GM19438 (cell line): ENCODE results near the gene BPIFB4.

Experiments used
- ATAC-seq: cut with Tn5 transposase; IDR thresholded peaks from one replicate; pipeline ENCODE4 v1.9.1; 2021; ENCODE audit warnings: low read depth; ENCODE audit not compliant: unreplicated experiment

Gene BPIFB4

GRCh38 chr20:33059741-33060390 is 19.6 kb upstream of the BPIFB4 start:
- no peak for ATAC-seq

GRCh38 chr20:33061658-33062028 is 17.8 kb upstream of the BPIFB4 start:
- no peak for ATAC-seq

- ATAC-seq: no peak
Observed at GRCh38 chr20:33062105-33062824, 17.2 kb upstream of the BPIFB4 start.

- no peak for ATAC-seq
Observed at GRCh38 chr20:33062825-33063149, 16.7 kb upstream of the BPIFB4 start.

- no peak for ATAC-seq
Observed at GRCh38 chr20:33063271-33063670, 16.2 kb upstream of the BPIFB4 start.

- no peak for ATAC-seq
Observed at GRCh38 chr20:33064572-33065287, 14.7 kb upstream of the BPIFB4 start.

- ATAC-seq: no peak
Observed at GRCh38 chr20:33065785-33066184, 13.7 kb upstream of the BPIFB4 start.

- ATAC-seq: no peak
Observed at GRCh38 chr20:33067806-33068205, 11.6 kb upstream of the BPIFB4 start.

GRCh38 chr20:33068251-33068939 is 11.0 kb upstream of the BPIFB4 start:
- no peak for ATAC-seq

- ATAC-seq: no peak
Observed at GRCh38 chr20:33069673-33070072, 9.8 kb upstream of the BPIFB4 start.

DNA sequence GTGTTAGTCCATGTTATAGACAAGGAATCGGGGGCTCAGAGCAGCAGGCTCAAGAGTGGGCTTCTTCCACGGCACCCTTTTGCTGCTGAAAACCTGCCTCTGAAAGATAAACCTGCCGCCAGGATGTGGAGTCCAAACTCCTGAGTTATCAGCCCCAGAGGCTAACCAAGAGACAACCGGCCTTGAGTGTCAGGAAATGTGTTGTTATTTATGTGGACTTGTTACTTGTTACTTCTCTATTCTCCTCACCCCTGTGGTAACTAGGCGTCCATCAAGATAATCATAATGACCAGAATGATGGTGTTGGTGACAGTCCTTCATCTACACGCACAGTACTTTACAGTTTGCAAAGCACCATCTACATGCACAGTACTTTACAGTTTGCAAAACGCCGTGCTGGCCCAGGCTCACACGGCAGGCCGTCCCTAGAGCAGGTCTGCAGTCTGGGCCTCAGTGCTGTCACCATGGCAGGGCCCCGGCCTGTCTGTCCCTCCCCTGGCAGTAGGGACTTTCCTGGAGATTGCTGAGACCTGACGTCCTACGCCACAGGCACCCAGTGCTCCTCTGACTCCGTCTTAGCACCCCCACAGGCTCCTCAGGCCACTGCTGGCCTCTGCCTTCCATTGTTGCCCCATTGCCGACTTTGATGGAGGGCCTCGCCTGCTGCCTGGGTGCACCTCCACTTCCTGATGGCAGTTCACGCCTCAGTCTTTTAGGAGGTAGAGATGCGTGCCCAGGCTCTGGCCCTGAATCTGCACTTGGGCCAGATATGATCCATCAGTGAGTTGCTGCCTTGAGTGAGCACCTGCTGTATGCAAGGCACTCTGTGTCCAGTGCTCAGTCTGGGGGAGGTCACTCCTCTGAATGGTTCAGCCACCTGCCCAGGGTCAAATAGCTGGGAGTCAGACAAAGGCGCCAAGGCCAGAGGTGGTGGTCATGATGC is 9.1 kb upstream of the BPIFB4 start:
- ATAC-seq: no peak

DNA sequence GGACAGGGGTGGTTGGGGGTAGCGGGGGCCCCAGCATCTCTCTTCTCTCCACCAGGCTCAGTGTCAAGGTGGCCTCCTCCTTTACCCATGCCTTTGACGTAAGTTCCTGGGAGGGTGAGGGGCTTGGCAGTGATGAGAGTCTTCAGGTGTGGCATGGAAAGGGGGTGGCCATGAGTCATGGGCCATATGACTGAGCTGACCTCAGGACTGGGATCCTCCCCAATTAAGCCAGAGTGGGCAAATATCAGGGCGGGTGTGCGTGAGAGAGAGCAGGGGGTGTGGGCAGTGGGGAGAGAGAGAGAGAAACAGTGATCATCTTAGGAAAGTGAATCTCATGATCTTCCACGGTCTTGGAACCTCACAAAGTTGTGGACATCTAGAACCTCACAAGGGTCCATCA is 8.2 kb upstream of the BPIFB4 start:
- ATAC-seq: no peak

GRCh38 chr20:33072362-33072761 is 7.1 kb upstream of the BPIFB4 start:
- no peak for ATAC-seq

DNA sequence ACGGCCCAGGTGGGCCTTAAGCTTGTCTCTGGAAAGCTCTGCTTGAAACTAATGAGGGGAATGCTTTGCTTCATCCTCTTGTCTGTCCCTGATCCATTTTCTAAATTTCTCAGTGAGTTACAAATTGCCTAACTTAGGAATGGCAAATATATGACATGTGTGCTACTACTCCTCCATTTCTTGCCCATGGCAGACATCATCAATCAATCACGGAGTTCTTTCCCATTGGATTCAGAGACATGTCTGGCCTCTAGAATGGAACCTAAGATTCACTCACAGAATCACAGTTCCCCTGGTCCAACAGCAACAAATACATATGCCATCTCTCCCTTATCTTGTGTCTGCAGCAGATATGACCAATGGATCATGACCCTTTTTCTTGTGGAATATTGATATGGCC is 6.6 kb upstream of the BPIFB4 start:
- ATAC-seq: no peak

GRCh38 chr20:33074675-33075074 is 4.8 kb upstream of the BPIFB4 start:
- no peak for ATAC-seq

GRCh38 chr20:33075281-33075680 is 4.2 kb upstream of the BPIFB4 start:
- ATAC-seq: no peak

DNA sequence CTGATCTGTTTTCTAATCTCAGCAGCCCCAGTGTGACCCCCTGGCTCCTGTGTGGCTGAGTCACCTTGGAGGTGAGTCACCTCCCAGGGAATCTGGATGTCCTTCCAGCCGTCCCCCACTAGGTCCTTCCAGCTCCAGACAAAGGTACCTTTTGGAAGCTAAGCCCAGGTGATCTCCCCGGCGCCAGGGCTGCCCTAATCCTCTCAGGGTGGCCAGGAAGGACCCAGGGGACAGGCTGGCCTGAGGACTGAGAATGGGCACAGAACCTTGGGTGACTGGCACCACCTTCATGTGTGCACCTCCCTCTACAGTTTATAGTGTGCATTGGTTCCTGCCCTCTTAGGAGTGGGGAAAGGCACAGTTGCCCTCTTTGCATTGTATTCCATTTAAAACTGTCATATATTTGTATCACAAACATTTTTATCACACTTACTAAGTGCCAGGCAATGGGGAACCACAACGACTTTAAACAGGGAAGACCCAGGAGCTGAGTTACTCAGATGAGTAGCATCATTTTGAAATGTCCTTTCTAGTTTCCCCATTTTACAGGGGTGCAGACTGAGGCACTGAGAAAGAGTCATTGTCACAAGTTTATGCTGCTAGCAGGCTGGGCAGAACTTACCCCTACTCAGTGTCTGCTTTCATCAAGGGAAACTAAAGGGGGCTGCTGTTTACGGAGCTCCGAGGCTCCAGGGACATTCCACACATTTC is 2.6 kb upstream of the BPIFB4 start:
- no peak for ATAC-seq

GRCh38 chr20:33081411-33082154 is 2.1 kb downstream of the BPIFB4 start:
- ATAC-seq: no peak

- ATAC-seq: no peak
Observed at GRCh38 chr20:33082546-33082945, 3.1 kb downstream of the BPIFB4 start.
